Liver (tissue), 9 donors: ENCODE data around the gene TTC38. TPM values are rescaled to one million over a fixed set of nuclear protein-coding genes. Genes with fewer than 3 reads are reported as not detected.
A peak's percentile ranks its signal among the peaks of the same experiment; 100 is the strongest.

ENCODE experiments used
- DNase-seq: peaks from one replicate; pipeline ENCODE4 v3.0.0-alpha.2; 2017; ENCODE audit warnings: low spot score
- H3K27ac ChIP-seq, 2 donors: one replicate each; pipeline ENCODE4 v1.7.0; 2013; ENCODE audit warnings: inconsistent platforms in 2 of 2, low read length in 2 of 2, control low read depth in 1 of 2, low read depth in 1 of 2, mild to moderate bottlenecking in 1 of 2
- H3K27me3 ChIP-seq, 4 donors: one replicate each; pipeline versions ENCODE4 v1.6.1 to v1.7.0; 2013; ENCODE audit warnings: low read length in 3 of 4, inconsistent platforms in 1 of 4, mild to moderate bottlenecking in 1 of 4, moderate library complexity in 1 of 4; ENCODE audit not compliant: control insufficient read depth in 4 of 4, insufficient read depth in 4 of 4
- H3K36me3 ChIP-seq, 4 donors: one replicate each; pipeline versions ENCODE4 v1.6.1 to v1.7.0; 2013; ENCODE audit warnings: low read length in 3 of 4, mild to moderate bottlenecking in 3 of 4, low read depth in 1 of 4, moderate library complexity in 1 of 4; ENCODE audit not compliant: control insufficient read depth in 4 of 4, insufficient read depth in 3 of 4
- H3K4me1 ChIP-seq, 4 donors: one replicate each; pipeline versions ENCODE4 v1.6.1 to v1.7.0; 2013; ENCODE audit warnings: low read length in 3 of 4, mild to moderate bottlenecking in 3 of 4, moderate library complexity in 1 of 4; ENCODE audit not compliant: control insufficient read depth in 4 of 4, insufficient read depth in 4 of 4
- H3K4me3 ChIP-seq, 3 donors: one replicate each; pipeline versions ENCODE4 v1.6.1 to v1.7.0; 2013; ENCODE audit warnings: low read length in 3 of 3, control low read depth in 1 of 3, low read depth in 1 of 3, mild to moderate bottlenecking in 1 of 3
- H3K9ac ChIP-seq, 2 donors: one replicate each; pipeline ENCODE4 v1.7.0; 2013; ENCODE audit warnings: low read length in 2 of 2, mild to moderate bottlenecking in 2 of 2, moderate library complexity in 2 of 2, control low read depth in 1 of 2, low read depth in 1 of 2
- H3K9me3 ChIP-seq, 4 donors: one replicate each; pipeline versions ENCODE4 v1.6.1 to v1.7.0; 2013; ENCODE audit warnings: low read length in 3 of 4; ENCODE audit not compliant: control insufficient read depth in 4 of 4
- EGR1 ChIP-seq, 2 donors: IDR thresholded peaks; 2 replicates each; pipeline ENCODE4 v1.6.1; 2016 to 2018; ENCODE audit warnings: antibody characterized with exemption in 2 of 2, low read depth in 2 of 2
- FOXA1 ChIP-seq: IDR thresholded peaks from 2 replicates; pipeline ENCODE4 v1.6.1; 2016; ENCODE audit warnings: antibody characterized with exemption
- FOXA2 ChIP-seq: IDR thresholded peaks from 2 replicates; pipeline ENCODE4 v1.6.1; 2016; ENCODE audit warnings: antibody characterized with exemption
- GABPA ChIP-seq, 2 donors: IDR thresholded peaks in 1 of 2; conservative IDR thresholded peaks in 1 of 2; 2 replicates each; pipeline ENCODE4 v1.6.1; 2016; ENCODE audit warnings: antibody characterized with exemption in 2 of 2, mild to moderate bottlenecking in 1 of 2, moderate library complexity in 1 of 2
- HNF4A ChIP-seq, 2 donors: conservative IDR thresholded peaks; 2 replicates each; pipeline ENCODE4 v1.6.1; 2016; ENCODE audit warnings: antibody characterized with exemption in 2 of 2, mild to moderate bottlenecking in 2 of 2
- JUND ChIP-seq, 2 donors: IDR thresholded peaks; 2 replicates each; pipeline ENCODE4 v1.6.1; 2016; ENCODE audit warnings: antibody characterized with exemption in 2 of 2
- NR2F2 ChIP-seq: IDR thresholded peaks from 2 replicates; pipeline ENCODE4 v1.6.1; 2016; ENCODE audit warnings: antibody characterized with exemption
- RAD21 ChIP-seq, 2 donors: IDR thresholded peaks; 2 replicates each; pipeline ENCODE4 v1.6.1; 2016; ENCODE audit warnings: antibody characterized with exemption in 2 of 2, mild to moderate bottlenecking in 2 of 2
- RXRA ChIP-seq, 2 donors: IDR thresholded peaks; 2 replicates each; pipeline ENCODE4 v1.6.1; 2017 to 2018; ENCODE audit warnings: antibody characterized with exemption in 2 of 2, mild to moderate bottlenecking in 1 of 2
- SP1 ChIP-seq: IDR thresholded peaks from 2 replicates; pipeline ENCODE4 v1.6.1; 2018; ENCODE audit warnings: antibody characterized with exemption, mild to moderate bottlenecking
- TAF1 ChIP-seq: conservative IDR thresholded peaks from 2 replicates; pipeline ENCODE4 v1.6.1; 2016; ENCODE audit warnings: antibody characterized with exemption, mild to moderate bottlenecking
- YY1 ChIP-seq: IDR thresholded peaks from 2 replicates; pipeline ENCODE4 v1.6.1; 2016; ENCODE audit warnings: antibody characterized with exemption, mild to moderate bottlenecking
- WGBS: extraction: QIAGEN DNeasy Blood & Tissue Kit; methylation state at CpG from one replicate; pipeline ENCODE4 v1.1.7; 2013; 5-methylcytosine and 5-hydroxymethylcytosine counted together
- polyA plus RNA-seq, 2 donors: library from polyadenylated mRNA; stranded (reverse) in 1 of 2; unstranded in 1 of 2; fragments of 200-250 nt in 1 of 2; fragments of >200 nt in 1 of 2; fragmentation: Nextera tagmentation in 1 of 2; extraction: Ambion mirVana in 1 of 2; gene quantifications; one replicate each; pipeline versions ENCODE4 v1.2.1 to v1.2.3, GENCODE V29; 2013 to 2015
- total RNA-seq, 2 donors: library from RNA; depleted of rRNA; stranded (reverse); fragments of >200 nt; gene quantifications; one replicate each; pipeline ENCODE4 v1.2.3, GENCODE V29; 2014
- TF ChIP-seq, protein P1 (sequence below): IDR thresholded peaks from 2 replicates; pipeline ENCODE4 v1.6.1; 2016; ENCODE audit warnings: antibody characterized with exemption
- TF ChIP-seq, protein P2 (sequence below): IDR thresholded peaks from 2 replicates; pipeline ENCODE4 v1.6.1; 2016; ENCODE audit warnings: antibody characterized with exemption, mild to moderate bottlenecking
- TF ChIP-seq, protein P3 (sequence below): IDR thresholded peaks from 2 replicates; pipeline ENCODE4 v1.6.1; 2016; ENCODE audit warnings: antibody characterized with exemption
- TF ChIP-seq, protein P4 (sequence below): fragments of 150-350 bp; IDR thresholded peaks from 2 replicates; pipeline ENCODE4 v1.5.1; 2017; ENCODE audit warnings: improper control_type of control experiment, low read depth, low read length; ENCODE audit not compliant: missing input control
- TF ChIP-seq, protein P5 (sequence below): IDR thresholded peaks from 2 replicates; pipeline ENCODE4 v1.6.1; 2016; ENCODE audit warnings: antibody characterized with exemption
- donor health status: healthy.
- donor health status: healthy.
- donor health status: healthy.
- donor health status: healthy.
- donor health status: healthy.

The TTC38 gene
- total and polyA plus RNA-seq, 4 donors = 63.9 to 389 (median 128) TPM

DNA sequence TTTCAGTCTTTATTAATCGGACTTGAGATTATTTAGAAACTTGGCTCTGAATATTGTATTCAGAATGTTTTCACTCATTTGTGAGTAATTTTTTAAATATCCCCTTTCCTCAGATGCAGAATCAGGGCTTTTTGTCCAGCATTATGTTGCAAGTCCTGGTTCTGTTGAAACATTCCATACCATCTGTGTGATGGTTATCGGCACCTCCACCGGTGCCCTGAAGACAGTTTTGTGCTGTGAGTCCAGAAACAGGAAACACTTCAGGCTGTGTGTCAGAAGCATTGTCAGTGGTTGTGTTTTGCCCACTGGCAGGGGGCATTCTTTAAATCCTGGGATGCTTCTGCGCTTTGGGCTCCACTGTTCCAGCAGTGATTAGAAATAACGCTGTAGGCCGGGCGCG lies 38.1 kb upstream of the TTC38 start:
- TF ChIP-seq JUND (IDR thresholded peaks at IDR 0.05) = no peak
- no peak for TF ChIP-seq FOXA1
- no peak for TF ChIP-seq RXRA (IDR thresholded peaks at IDR 0.05)
- no peak for TF ChIP-seq FOXA2
- TF ChIP-seq, protein P1, sequence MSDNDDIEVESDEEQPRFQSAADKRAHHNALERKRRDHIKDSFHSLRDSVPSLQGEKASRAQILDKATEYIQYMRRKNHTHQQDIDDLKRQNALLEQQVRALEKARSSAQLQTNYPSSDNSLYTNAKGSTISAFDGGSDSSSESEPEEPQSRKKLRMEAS = no peak
- no peak for TF ChIP-seq SP1
- TF ChIP-seq EGR1 (IDR thresholded peaks at IDR 0.05; ENCODE audit: low read depth in 2 of 2) = no peak
- TF ChIP-seq, protein P2, sequence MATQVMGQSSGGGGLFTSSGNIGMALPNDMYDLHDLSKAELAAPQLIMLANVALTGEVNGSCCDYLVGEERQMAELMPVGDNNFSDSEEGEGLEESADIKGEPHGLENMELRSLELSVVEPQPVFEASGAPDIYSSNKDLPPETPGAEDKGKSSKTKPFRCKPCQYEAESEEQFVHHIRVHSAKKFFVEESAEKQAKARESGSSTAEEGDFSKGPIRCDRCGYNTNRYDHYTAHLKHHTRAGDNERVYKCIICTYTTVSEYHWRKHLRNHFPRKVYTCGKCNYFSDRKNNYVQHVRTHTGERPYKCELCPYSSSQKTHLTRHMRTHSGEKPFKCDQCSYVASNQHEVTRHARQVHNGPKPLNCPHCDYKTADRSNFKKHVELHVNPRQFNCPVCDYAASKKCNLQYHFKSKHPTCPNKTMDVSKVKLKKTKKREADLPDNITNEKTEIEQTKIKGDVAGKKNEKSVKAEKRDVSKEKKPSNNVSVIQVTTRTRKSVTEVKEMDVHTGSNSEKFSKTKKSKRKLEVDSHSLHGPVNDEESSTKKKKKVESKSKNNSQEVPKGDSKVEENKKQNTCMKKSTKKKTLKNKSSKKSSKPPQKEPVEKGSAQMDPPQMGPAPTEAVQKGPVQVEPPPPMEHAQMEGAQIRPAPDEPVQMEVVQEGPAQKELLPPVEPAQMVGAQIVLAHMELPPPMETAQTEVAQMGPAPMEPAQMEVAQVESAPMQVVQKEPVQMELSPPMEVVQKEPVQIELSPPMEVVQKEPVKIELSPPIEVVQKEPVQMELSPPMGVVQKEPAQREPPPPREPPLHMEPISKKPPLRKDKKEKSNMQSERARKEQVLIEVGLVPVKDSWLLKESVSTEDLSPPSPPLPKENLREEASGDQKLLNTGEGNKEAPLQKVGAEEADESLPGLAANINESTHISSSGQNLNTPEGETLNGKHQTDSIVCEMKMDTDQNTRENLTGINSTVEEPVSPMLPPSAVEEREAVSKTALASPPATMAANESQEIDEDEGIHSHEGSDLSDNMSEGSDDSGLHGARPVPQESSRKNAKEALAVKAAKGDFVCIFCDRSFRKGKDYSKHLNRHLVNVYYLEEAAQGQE = no peak
- TF ChIP-seq TAF1 = no peak
- TF ChIP-seq, protein P3, sequence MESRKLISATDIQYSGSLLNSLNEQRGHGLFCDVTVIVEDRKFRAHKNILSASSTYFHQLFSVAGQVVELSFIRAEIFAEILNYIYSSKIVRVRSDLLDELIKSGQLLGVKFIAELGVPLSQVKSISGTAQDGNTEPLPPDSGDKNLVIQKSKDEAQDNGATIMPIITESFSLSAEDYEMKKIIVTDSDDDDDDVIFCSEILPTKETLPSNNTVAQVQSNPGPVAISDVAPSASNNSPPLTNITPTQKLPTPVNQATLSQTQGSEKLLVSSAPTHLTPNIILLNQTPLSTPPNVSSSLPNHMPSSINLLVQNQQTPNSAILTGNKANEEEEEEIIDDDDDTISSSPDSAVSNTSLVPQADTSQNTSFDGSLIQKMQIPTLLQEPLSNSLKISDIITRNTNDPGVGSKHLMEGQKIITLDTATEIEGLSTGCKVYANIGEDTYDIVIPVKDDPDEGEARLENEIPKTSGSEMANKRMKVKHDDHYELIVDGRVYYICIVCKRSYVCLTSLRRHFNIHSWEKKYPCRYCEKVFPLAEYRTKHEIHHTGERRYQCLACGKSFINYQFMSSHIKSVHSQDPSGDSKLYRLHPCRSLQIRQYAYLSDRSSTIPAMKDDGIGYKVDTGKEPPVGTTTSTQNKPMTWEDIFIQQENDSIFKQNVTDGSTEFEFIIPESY = no peak
- no peak for TF ChIP-seq GABPA (IDR thresholded peaks at IDR 0.05 in 1 of 2, conservative IDR thresholded peaks at IDR 0.05 in 1 of 2)
- TF ChIP-seq NR2F2 = no peak
- TF ChIP-seq, protein P4, sequence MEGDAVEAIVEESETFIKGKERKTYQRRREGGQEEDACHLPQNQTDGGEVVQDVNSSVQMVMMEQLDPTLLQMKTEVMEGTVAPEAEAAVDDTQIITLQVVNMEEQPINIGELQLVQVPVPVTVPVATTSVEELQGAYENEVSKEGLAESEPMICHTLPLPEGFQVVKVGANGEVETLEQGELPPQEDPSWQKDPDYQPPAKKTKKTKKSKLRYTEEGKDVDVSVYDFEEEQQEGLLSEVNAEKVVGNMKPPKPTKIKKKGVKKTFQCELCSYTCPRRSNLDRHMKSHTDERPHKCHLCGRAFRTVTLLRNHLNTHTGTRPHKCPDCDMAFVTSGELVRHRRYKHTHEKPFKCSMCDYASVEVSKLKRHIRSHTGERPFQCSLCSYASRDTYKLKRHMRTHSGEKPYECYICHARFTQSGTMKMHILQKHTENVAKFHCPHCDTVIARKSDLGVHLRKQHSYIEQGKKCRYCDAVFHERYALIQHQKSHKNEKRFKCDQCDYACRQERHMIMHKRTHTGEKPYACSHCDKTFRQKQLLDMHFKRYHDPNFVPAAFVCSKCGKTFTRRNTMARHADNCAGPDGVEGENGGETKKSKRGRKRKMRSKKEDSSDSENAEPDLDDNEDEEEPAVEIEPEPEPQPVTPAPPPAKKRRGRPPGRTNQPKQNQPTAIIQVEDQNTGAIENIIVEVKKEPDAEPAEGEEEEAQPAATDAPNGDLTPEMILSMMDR = no peak
- Histone ChIP-seq H3K4me3 (no peak overlapping the region), H3K27ac (no peak overlapping the region), H3K36me3 (peaks cover 9 to 23% (median 18%) of the 10 kb centered on the region in 4 donors), H3K4me1 (no peaks in the 10 kb centered on the region), H3K9ac (no peak overlapping the region), H3K27me3 (no peaks in the 10 kb centered on the region), H3K9me3 (no peaks in the 10 kb centered on the region)
- DNase-seq = no peak
- WGBS = 93% methylated on average over 8 of the region's 8 CpGs

DNA sequence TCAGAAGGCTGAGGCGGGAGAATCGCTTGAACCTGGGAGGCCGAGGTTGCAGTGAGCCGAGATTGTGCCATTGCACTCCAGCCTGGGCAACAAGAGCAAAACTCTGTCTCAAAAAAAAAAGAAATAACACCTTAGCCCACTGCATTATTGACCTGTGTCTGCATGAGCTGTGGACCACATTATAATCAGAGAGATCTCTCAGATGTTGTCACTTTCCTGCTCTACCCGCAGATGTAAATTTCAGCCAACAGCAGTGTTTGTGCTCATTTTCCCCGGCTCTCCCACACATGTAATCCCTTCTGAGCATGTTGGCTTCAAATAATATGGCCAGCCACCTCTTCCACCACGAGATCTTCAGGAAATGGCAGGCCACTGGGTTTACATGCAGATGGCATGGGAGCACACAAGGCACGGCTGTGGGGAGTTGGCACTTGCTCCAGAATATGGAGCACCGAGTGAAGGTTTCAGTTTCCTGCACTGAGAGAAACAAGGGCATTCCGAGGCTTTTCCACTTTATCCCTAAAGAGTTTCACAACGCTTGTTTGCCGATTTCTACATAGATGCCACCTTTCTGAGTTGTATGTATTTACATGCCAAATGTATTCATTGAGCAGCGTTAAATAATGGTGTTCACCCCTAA lies 37.4 kb upstream of the TTC38 start:
- Histone ChIP-seq H3K4me1 (no peaks in the 10 kb centered on the region), H3K27ac (no peak overlapping the region), H3K4me3 (no peak overlapping the region), H3K27me3 (no peaks in the 10 kb centered on the region), H3K9me3 (no peaks in the 10 kb centered on the region), H3K36me3 (peaks cover 8 to 25% (median 22%) of the 10 kb centered on the region in 4 donors), H3K9ac (no peak overlapping the region)
- DNase-seq = no peak
- TF ChIP-seq, protein P3 = no peak
- TF ChIP-seq RAD21 (IDR thresholded peaks at IDR 0.05) (peak in 1 of 2 donors; percentile 21), FOXA1 (no peak), NR2F2 (no peak), HNF4A (conservative IDR thresholded peaks at IDR 0.05) (peak; percentile 23 to 39), RXRA (IDR thresholded peaks at IDR 0.05) (peak in 1 of 2 donors; percentile 40), FOXA2 (peak; percentile 8), YY1 (peak; percentile 12), JUND (IDR thresholded peaks at IDR 0.05) (no peak)
- TF ChIP-seq, protein P5, sequence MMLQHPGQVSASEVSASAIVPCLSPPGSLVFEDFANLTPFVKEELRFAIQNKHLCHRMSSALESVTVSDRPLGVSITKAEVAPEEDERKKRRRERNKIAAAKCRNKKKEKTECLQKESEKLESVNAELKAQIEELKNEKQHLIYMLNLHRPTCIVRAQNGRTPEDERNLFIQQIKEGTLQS = no peak
- TF ChIP-seq, protein P2 = no peak
- TF ChIP-seq, protein P1 = no peak
- WGBS = 65% methylated on average over 13 of the region's 13 CpGs
